HepG2 (cell line): ENCODE results near the gene PODN. TPM values are rescaled to one million over a fixed set of nuclear protein-coding genes. Genes with fewer than 3 reads are reported as not detected.
A peak's percentile ranks its signal among the peaks of the same experiment; 100 is the strongest.

Experiments used
- CAMTA2 ChIP-seq: sonication (generic); formaldehyde crosslinking; IDR thresholded peaks from 2 replicates; pipeline ENCODE4 v1.4.0; 2020; ENCODE audit warnings: mild to moderate bottlenecking, missing genetic modification reagents, borderline replicate concordance
- CTCF ChIP-seq: sonication (generic); formaldehyde crosslinking; IDR thresholded peaks from 2 replicates; pipeline ENCODE4 v1.5.0; 2020; ENCODE audit warnings: mild to moderate bottlenecking, missing genetic modification reagents, moderate library complexity
- EP300 ChIP-seq, 3 experiments: sonication (generic) in 1 of 3; formaldehyde crosslinking in 1 of 3; IDR thresholded peaks; 2 replicates each; pipeline versions ENCODE4 v1.5.1 to v1.6.1; 2011 to 2020; ENCODE audit warnings: low read depth in 2 of 3, low read length in 2 of 3, borderline replicate concordance in 1 of 3, improper control_type of control experiment in 1 of 3, mild to moderate bottlenecking in 1 of 3, missing genetic modification reagents in 1 of 3, moderate library complexity in 1 of 3
- HIC2 ChIP-seq: sonication (generic); formaldehyde crosslinking; IDR thresholded peaks from 2 replicates; pipeline ENCODE4 v1.9.0; 2022; ENCODE audit warnings: low read depth, missing genetic modification reagents
- HOXA3 ChIP-seq: sonication (generic); formaldehyde crosslinking; IDR thresholded peaks from 2 replicates; pipeline ENCODE4 v1.5.0; 2020; ENCODE audit warnings: missing genetic modification reagents
- MED1 ChIP-seq: sonication (generic); formaldehyde crosslinking; IDR thresholded peaks from 2 replicates; pipeline ENCODE4 v1.4.0; 2020; ENCODE audit warnings: missing genetic modification reagents
- MEF2D ChIP-seq: sonication (generic); formaldehyde crosslinking; IDR thresholded peaks from 2 replicates; pipeline ENCODE4 v1.5.1; 2020; ENCODE audit warnings: mild to moderate bottlenecking, missing genetic modification reagents
- MEIS1 ChIP-seq: sonication (generic); formaldehyde crosslinking; IDR thresholded peaks from 2 replicates; pipeline ENCODE4 v1.9.0; 2021; ENCODE audit warnings: mild to moderate bottlenecking, missing genetic modification reagents, moderate library complexity, borderline replicate concordance
- MXD3 ChIP-seq: IDR thresholded peaks from 2 replicates; pipeline ENCODE4 v1.6.1; 2016; ENCODE audit warnings: mild to moderate bottlenecking, missing biosample characterization, missing genetic modification reagents
- NAIF1 ChIP-seq: sonication (generic); formaldehyde crosslinking; IDR thresholded peaks from 2 replicates; pipeline ENCODE4 v1.5.0; 2020; ENCODE audit warnings: mild to moderate bottlenecking, missing genetic modification reagents, borderline replicate concordance
- POGZ ChIP-seq: sonication (generic); formaldehyde crosslinking; IDR thresholded peaks from 2 replicates; pipeline ENCODE4 v1.4.0; 2020; ENCODE audit warnings: mild to moderate bottlenecking, missing genetic modification reagents
- REPIN1 ChIP-seq: sonication (generic); formaldehyde crosslinking; IDR thresholded peaks from 2 replicates; pipeline ENCODE4 v1.8.0; 2022; ENCODE audit warnings: missing genetic modification reagents, low read depth, mild to moderate bottlenecking, borderline replicate concordance
- TFDP1 ChIP-seq: IDR thresholded peaks from 2 replicates; pipeline ENCODE4 v1.6.1; 2016; ENCODE audit warnings: missing compliant biosample characterization, missing genetic modification reagents, borderline replicate concordance
- THAP7 ChIP-seq: sonication (generic); formaldehyde crosslinking; IDR thresholded peaks from 2 replicates; pipeline ENCODE4 v1.8.1; 2023; ENCODE audit warnings: mild to moderate bottlenecking, missing genetic modification reagents
- USF2 ChIP-seq, 2 experiments: sonication (generic) in 1 of 2; formaldehyde crosslinking in 1 of 2; IDR thresholded peaks; 2 replicates each; pipeline versions ENCODE4 v1.5.1 to v1.6.1; 2011 to 2020; ENCODE audit warnings: borderline replicate concordance in 1 of 2, low read depth in 1 of 2, low read length in 1 of 2, mild to moderate bottlenecking in 1 of 2, missing genetic modification reagents in 1 of 2, moderate library complexity in 1 of 2
- ZBTB7A ChIP-seq: sonication (generic); formaldehyde crosslinking; IDR thresholded peaks from 2 replicates; pipeline ENCODE4 v1.8.0; 2022; ENCODE audit warnings: mild to moderate bottlenecking, missing genetic modification reagents
- ZMYM4 ChIP-seq: sonication (generic); formaldehyde crosslinking; IDR thresholded peaks from 2 replicates; pipeline ENCODE4 v1.8.1; 2023; ENCODE audit warnings: mild to moderate bottlenecking, missing genetic modification reagents
- ZNF10 ChIP-seq: sonication (generic); formaldehyde crosslinking; IDR thresholded peaks from 2 replicates; pipeline ENCODE4 v1.4.0; 2020; ENCODE audit warnings: mild to moderate bottlenecking, low read depth, missing genetic modification reagents, borderline replicate concordance
- ZNF530 ChIP-seq: sonication (generic); formaldehyde crosslinking; IDR thresholded peaks from 2 replicates; pipeline ENCODE4 v1.5.0; 2020; ENCODE audit warnings: low read depth, mild to moderate bottlenecking, missing genetic modification reagents
- ZNF563 ChIP-seq: sonication (generic); formaldehyde crosslinking; IDR thresholded peaks from 2 replicates; pipeline ENCODE4 v1.8.0; 2022; ENCODE audit warnings: mild to moderate bottlenecking, moderate library complexity, missing genetic modification reagents
- polyA plus RNA-seq, 8 experiments: library from polyadenylated mRNA; depleted of rRNA in 3 of 8; stranded (reverse) in 7 of 8; unstranded in 1 of 8; fragments of >200 nt; fragmentation: Illumina TruSeq in 4 of 8; extraction: Trizol in 4 of 8; gene quantifications; 2 replicates each; pipeline versions ENCODE4 v1.2.1 to v1.2.3, GENCODE V29; 2011 to 2016; ENCODE audit warnings: low read depth in 4 of 8, missing spikeins in 1 of 8, mixed read lengths in 1 of 8; ENCODE audit not compliant: insufficient read depth in 1 of 8
- total RNA-seq, 5 experiments: library from RNA; depleted of rRNA; stranded (reverse); fragments of >200 nt; fragmentation: Illumina TruSeq; extraction: Trizol; gene quantifications; 2 replicates each; pipeline ENCODE4 v1.2.3, GENCODE V29; 2016; ENCODE audit warnings: low read depth in 1 of 5

PODN gene
- total and polyA plus RNA-seq, 2 of the 13 experiments (the other 11 are each of a cell fraction or from before 2014, with no cell fraction given), result 0.13 TPM; not detected in 1

DNA sequence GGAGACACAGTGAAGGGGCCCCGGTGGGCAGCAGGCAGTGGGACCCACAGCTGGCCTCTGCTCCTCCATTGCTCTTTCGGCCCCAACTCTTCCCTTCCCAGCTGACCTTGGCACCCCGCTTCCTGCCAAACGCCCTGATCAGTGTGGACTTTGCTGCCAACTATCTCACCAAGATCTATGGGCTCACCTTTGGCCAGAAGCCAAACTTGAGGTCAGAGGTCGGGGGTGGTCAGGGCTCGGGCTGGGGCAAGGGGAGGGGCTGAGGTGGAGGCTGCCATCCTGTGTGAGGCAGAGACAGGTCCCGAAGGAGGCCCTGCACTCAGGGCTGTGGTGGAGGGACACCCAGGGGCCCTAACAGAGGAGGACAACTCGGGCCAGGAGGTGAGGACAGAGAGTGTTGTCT, 13.7 kb downstream of the PODN start (continued):
- TF ChIP-seq HIC2 (CRISPR knock-in tag) (peak; percentile 89), MXD3 (CRISPR knock-in tag) (no peak), REPIN1 (0 out of 2 replicates have a peak, but pooled peaks have one; percentile 18), USF2 (IDR thresholded peaks at IDR 0.05; ENCODE audit: low read depth, low read length) (no peak), USF2 (CRISPR knock-in tag; IDR thresholded peaks at IDR 0.05; ENCODE audit: borderline replicate concordance) (no peak), ZBTB7A (peak; percentile 78), ZMYM4 (CRISPR knock-in tag) (peak; percentile 29; the same call in 1 of the 2 replicates), ZNF10 (CRISPR knock-in tag) (no peak), TFDP1 (CRISPR knock-in tag) (no peak), ZNF563 (CRISPR knock-in tag) (no peak), EP300 (IDR thresholded peaks at IDR 0.05; ENCODE audit: low read depth in 2 of 2, low read length in 2 of 2) (peak in 1 of 2 experiments; percentile 46; a peak in 2 of 4 replicates), EP300 (CRISPR knock-in tag; IDR thresholded peaks at IDR 0.05; ENCODE audit: borderline replicate concordance) (no peak), ZNF530 (CRISPR knock-in tag) (no peak), MED1 (CRISPR knock-in tag) (peak; percentile 63), CTCF (CRISPR knock-in tag) (0 out of 2 replicates have a peak, but pooled peaks have one; percentile 14), HOXA3 (CRISPR knock-in tag) (no peak), NAIF1 (no peak), MEF2D (CRISPR knock-in tag) (0 out of 2 replicates have a peak, but pooled peaks have one; percentile 20), MEIS1 (CRISPR knock-in tag) (peak; percentile 59; the same call in 1 of the 2 replicates), CAMTA2 (no peak), POGZ (peak; percentile 50; the same call in 1 of the 2 replicates), THAP7 (CRISPR knock-in tag) (no peak)
